PC-3 (cell line): Measurements from ENCODE around the gene ADAMTS13.

Experiments used
- EZH2 ChIP-seq: fragments of 300-600 bp; sonication (generic); IDR thresholded peaks from one replicate; pipeline ENCODE4 v1.6.1; 2017; ENCODE audit warnings: antibody characterized with exemption, mild to moderate bottlenecking, low read length; ENCODE audit not compliant: unreplicated experiment
- TF ChIP-seq, protein P1 (sequence below): fragments of 300-600 bp; sonication (generic); conservative IDR thresholded peaks from 2 replicates; pipeline ENCODE4 v1.5.1; 2017; ENCODE audit warnings: antibody characterized with exemption, low read depth, mild to moderate bottlenecking, low read length

DNA sequence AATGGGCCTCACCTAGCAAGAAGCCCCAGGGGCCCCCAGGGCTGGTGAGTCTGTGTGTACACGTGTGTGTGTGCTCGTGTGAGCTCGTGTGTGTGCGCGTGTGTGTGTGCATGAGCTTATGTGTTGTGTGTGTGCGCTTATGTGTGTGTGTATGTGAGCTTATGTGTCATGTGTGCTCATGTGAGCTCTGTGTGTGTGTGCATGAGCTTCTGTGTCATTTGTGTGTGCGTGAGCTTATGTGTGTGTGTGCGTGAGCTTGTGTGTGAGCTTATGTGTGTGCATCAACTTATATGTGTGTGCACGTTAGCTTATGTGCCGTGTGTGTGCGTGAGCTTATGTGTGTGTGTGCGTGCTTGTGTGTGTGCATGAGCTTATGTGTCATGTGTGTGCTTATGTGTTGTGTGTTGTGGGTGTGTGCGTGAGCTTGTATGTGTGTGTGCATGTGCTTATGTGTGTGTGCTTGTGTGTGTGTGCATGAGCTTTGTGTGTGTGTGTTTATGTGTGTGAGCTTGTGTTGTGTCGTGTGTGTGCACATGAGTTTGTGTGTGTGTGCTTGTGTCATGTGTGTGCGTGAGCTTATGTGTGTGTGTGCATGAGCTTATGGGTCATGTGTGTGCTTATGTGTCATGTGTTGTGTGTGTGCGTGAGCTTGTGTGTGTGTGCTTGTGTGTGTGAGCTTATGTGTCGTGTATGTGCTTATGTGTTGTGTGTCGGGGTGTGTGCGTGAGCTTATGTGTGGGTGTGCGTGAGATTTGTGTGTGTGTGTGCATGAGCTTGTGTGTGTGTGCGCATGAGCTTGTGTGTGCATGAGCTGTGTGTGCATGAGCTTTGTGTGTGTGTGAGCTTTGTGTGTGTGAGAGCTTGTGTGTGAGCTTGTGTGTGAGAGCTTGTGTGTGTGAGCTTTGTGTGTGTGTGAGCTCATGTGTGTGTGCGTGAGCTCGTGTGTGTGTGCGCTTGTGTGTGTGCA, 73.4 kb downstream of the ADAMTS13 start:
- TF ChIP-seq, protein P1, sequence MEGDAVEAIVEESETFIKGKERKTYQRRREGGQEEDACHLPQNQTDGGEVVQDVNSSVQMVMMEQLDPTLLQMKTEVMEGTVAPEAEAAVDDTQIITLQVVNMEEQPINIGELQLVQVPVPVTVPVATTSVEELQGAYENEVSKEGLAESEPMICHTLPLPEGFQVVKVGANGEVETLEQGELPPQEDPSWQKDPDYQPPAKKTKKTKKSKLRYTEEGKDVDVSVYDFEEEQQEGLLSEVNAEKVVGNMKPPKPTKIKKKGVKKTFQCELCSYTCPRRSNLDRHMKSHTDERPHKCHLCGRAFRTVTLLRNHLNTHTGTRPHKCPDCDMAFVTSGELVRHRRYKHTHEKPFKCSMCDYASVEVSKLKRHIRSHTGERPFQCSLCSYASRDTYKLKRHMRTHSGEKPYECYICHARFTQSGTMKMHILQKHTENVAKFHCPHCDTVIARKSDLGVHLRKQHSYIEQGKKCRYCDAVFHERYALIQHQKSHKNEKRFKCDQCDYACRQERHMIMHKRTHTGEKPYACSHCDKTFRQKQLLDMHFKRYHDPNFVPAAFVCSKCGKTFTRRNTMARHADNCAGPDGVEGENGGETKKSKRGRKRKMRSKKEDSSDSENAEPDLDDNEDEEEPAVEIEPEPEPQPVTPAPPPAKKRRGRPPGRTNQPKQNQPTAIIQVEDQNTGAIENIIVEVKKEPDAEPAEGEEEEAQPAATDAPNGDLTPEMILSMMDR: no peak
- TF ChIP-seq EZH2: no peak
